ENCODE data around the gene TXNL4A.

- TF ChIP-seq CTCF (IDR thresholded peaks at IDR 0.05; ENCODE audit: low read depth, low read length, poor library complexity, severe bottlenecking) = no peak
- no peak for TF ChIP-seq EZH2phosphoT487 (IDR thresholded peaks at IDR 0.05; ENCODE audit: borderline replicate concordance, low read length)
These were observed 41.2 kb downstream of the TXNL4A start for GRCh38 chr18:79947054-79947755.
